Pancreas (tissue), 10 donors: ENCODE measurements around the gene ZER1. TPM values are rescaled to one million over a fixed set of nuclear protein-coding genes. Genes with fewer than 3 reads are reported as not detected.

ENCODE experiments used
- ATAC-seq, 4 donors: fragments of 200-7000 bp; cut with Tn5 transposase; one replicate each; pipeline versions ENCODE4 v1.8.0 to v1.9.1; 2020; ENCODE audit warnings: mild to moderate bottlenecking in 4 of 4, moderate library complexity in 4 of 4
- DNase-seq, 6 donors: peaks; one replicate each; pipeline ENCODE4 v3.0.0-alpha.2; 2020
- FAIRE-seq: peaks from 2 replicates; lab custom pipeline; 2012; peaks lifted over from hg19 to GRCh38; lab: Jason Lieb, UNC
- H3K27ac ChIP-seq, 4 donors: fragments of 200-600 bp; sonication (generic); 1 replicate in 3 of 4; 2 replicates in 1 of 4; pipeline versions ENCODE4 v1.5.0 to v1.8.0; 2020
- H3K27me3 ChIP-seq, 4 donors: fragments of 200-600 bp; one replicate each; pipeline ENCODE4 v1.8.0; 2021
- H3K36me3 ChIP-seq, 3 donors: fragments of 200-600 bp; sonication (generic) in 1 of 3; one replicate each; pipeline versions ENCODE4 v1.5.0 to v1.8.0; 2020 to 2021
- H3K4me1 ChIP-seq, 3 donors: fragments of 200-600 bp; one replicate each; pipeline ENCODE4 v1.8.0; 2021
- H3K4me3 ChIP-seq, 4 donors: fragments of 200-600 bp; sonication (generic) in 2 of 4; one replicate each; pipeline versions ENCODE4 v1.5.0 to v1.8.0; 2020 to 2021
- H3K9me3 ChIP-seq, 4 donors: fragments of 200-600 bp; one replicate each; pipeline ENCODE4 v1.8.0; 2021
- WGBS, 2 donors: extraction: QIAGEN DNeasy Blood & Tissue Kit; methylation state at CpG; one replicate each; pipeline ENCODE4 v1.1.7; 2013; 5-methylcytosine and 5-hydroxymethylcytosine counted together
- intact Hi-C, 3 donors: fragments of 100-400 bp; cut with DNase I; formaldehyde crosslinking; loops; one replicate each; pipeline versions ENCODE4 v1.11.1 to v1.14.2; 2022
- polyA plus RNA-seq, 2 donors: library from polyadenylated mRNA; stranded (reverse); fragments of 200-250 nt; gene quantifications; one replicate each; pipeline ENCODE4 v1.2.3, GENCODE V29; 2013
- total RNA-seq, 6 donors: library from RNA; stranded (reverse); fragmentation: NEBNext Ultra II Directional in 4 of 6; extraction: Animal tissue kit (Norgen Biotek cat#: 25700) in 4 of 6; gene quantifications; one replicate each; pipeline versions ENCODE4 v1.2.1 to v1.2.4, GENCODE V29; 2021 to 2023
- TF ChIP-seq, protein P1 (sequence below), 4 donors: fragments of 200-600 bp; sonication (generic) in 3 of 4; IDR thresholded peaks; one replicate each; pipeline versions ENCODE4 v1.5.0 to v1.8.0; 2021; ENCODE audit warnings: antibody characterized with exemption in 4 of 4
- donor health status: healthy with polysubstance abuse.
- donor health status: DM: no; HTN: no; CAD: no; lungs with moderate emphysema.
- donor health status: DM: no; HTN: no; CAD: no.
- donor health status: control.
- donor health status: control.
- donor health status: Bipolar disorder and iron deficiency.
- donor health status: DM: yes; HTN: yes; CAD: no.
- donor health status: DM: no; HTN: no; CAD: no.
- donor health status: DM: no; HTN: no; CAD: no.
- donor health status: DM: yes; HTN: yes; CAD: no.

The ZER1 gene
- total and polyA plus RNA-seq, 8 donors, result 15.8 to 23.4 (median 17.9) TPM

DNA sequence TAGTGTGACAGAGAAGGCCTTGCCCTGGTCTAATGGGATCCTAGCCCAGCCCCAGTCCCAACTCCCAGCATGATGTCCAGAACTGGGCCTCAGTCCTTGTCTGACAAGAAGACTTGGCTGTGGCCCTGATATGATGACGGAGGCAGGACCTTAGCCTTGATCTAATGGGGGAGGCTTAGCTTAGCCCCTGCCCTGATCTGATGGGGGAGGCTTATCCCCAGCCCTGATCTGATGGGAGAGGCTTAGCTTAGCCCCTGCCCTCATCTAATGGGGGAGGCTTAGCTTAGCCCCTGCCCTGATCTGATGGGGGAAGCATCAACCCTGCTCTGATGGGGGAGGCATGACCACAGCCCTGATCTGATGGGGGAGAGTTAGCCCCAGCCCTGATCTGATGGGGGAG lies 65.7 kb downstream of the ZER1 start:
- Histone ChIP-seq H3K9me3 (no peaks in the 10 kb centered on the region), H3K4me1 (peaks cover 0 to 6% (median 0%) of the 10 kb centered on the region in 3 donors), H3K27ac (no peak overlapping the region), H3K4me3 (no peak overlapping the region), H3K27me3 (no peaks in the 10 kb centered on the region), H3K36me3 (no peaks in the 10 kb centered on the region)
- intact Hi-C loops, result no loop called here
- FAIRE-seq, result no peak
- TF ChIP-seq, protein P1, sequence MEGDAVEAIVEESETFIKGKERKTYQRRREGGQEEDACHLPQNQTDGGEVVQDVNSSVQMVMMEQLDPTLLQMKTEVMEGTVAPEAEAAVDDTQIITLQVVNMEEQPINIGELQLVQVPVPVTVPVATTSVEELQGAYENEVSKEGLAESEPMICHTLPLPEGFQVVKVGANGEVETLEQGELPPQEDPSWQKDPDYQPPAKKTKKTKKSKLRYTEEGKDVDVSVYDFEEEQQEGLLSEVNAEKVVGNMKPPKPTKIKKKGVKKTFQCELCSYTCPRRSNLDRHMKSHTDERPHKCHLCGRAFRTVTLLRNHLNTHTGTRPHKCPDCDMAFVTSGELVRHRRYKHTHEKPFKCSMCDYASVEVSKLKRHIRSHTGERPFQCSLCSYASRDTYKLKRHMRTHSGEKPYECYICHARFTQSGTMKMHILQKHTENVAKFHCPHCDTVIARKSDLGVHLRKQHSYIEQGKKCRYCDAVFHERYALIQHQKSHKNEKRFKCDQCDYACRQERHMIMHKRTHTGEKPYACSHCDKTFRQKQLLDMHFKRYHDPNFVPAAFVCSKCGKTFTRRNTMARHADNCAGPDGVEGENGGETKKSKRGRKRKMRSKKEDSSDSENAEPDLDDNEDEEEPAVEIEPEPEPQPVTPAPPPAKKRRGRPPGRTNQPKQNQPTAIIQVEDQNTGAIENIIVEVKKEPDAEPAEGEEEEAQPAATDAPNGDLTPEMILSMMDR (IDR thresholded peaks at IDR 0.05), result no peak
- peak in 1 of 6 donors; percentile 25 for DNase-seq
- ATAC-seq, result no peak
- 91 to 93% methylated on average over 1 of the region's 1 CpG for WGBS, 2 donors

GRCh38 chr9:128705051-128705965 lies 66.4 kb downstream of the ZER1 start:
- 90 to 94% methylated on average over 31 to 36 of the region's 36 CpGs for WGBS, 2 donors
- H3K4me3 ChIP-seq, result no peak overlapping the region
- no peak overlapping the region for H3K27ac ChIP-seq
- no peaks in the 10 kb centered on the region for H3K9me3 ChIP-seq
- FAIRE-seq (no peak), ATAC-seq (no peak), DNase-seq (peak in 2 of 6 donors; percentile 51 to 57)
- intact Hi-C loops, result no loop called here
- peaks cover 0 to 6% (median 0%) of the 10 kb centered on the region in 3 donors for H3K4me1 ChIP-seq
- no peaks in the 10 kb centered on the region for H3K27me3 ChIP-seq
- TF ChIP-seq, protein P1 (IDR thresholded peaks at IDR 0.05), result no peak
- no peaks in the 10 kb centered on the region for H3K36me3 ChIP-seq

- Histone ChIP-seq H3K4me1 (peaks cover 0 to 6% (median 0%) of the 10 kb centered on the region in 3 donors), H3K9me3 (no peaks in the 10 kb centered on the region), H3K27me3 (no peaks in the 10 kb centered on the region), H3K36me3 (no peaks in the 10 kb centered on the region), H3K4me3 (no peak overlapping the region), H3K27ac (peak overlapping the region in 1 of 4 donors; percentile 22)
- intact Hi-C loops, result no loop called here
- TF ChIP-seq, protein P1 (IDR thresholded peaks at IDR 0.05), result no peak
- FAIRE-seq (no peak), DNase-seq (peak in 1 of 6 donors; percentile 13), ATAC-seq (no peak)
- 93 to 95% methylated on average over 5 of the region's 5 CpGs for WGBS, 2 donors
These were observed 67.4 kb downstream of the ZER1 start for GRCh38 chr9:128704356-128704670.

DNA sequence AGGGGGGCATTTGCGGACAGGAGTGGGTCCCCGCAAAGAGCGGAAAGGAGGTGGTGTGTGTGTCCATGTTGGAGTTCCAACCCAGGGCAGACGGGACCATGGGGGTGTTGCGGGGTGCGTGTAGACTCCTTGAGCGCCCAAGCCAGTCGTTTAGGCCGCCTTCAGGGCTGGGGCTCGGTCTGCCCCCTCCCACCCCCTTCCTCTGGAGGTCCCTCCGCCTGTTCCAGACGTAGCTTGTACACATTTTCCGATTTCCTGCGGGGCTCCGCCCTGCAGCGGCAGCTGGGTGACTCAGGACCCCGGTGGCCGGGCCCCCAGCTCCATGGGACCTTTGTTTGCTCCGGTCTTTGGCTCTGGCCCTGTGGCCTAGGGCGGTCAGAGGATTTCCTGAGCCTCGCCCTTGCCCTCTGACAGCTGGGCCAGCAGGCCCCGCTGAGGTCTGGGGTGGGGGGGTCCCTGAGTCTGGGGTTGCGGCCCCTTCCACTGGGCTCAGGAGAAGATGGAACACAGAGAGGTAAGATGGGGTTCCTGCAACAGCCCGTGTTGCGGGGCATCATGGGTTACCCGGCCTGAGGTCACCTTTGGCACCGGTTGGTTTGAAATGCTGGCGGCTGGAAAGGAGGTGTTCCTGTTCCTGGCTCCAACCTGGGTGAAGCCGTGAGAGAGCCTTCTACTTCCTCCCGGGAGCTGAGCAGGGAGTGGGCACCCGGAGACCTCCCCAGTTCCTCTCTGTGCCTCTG lies 67.9 kb downstream of the ZER1 start:
- H3K9me3 ChIP-seq, result no peaks in the 10 kb centered on the region
- 84 to 87% methylated on average over 31 of the region's 31 CpGs for WGBS, 2 donors
- peak overlapping the region in 2 of 4 donors; percentile 22 to 71 for H3K27ac ChIP-seq
- ATAC-seq (no peak), FAIRE-seq (no peak), DNase-seq (peak in 3 of 6 donors; percentile 49 to 62 (median 60))
- TF ChIP-seq, protein P1 (IDR thresholded peaks at IDR 0.05), result no peak
- H3K4me1 ChIP-seq, result peaks cover 0 to 6% (median 0%) of the 10 kb centered on the region in 3 donors
- H3K4me3 ChIP-seq, result peak overlapping the region in 1 of 4 donors; percentile 87
- intact Hi-C loops, result no loop called here
- no peaks in the 10 kb centered on the region for H3K36me3 ChIP-seq
- no peaks in the 10 kb centered on the region for H3K27me3 ChIP-seq
